Measurements from ENCODE around the gene PARD3. TPM values are rescaled to one million over a fixed set of nuclear protein-coding genes. Genes with fewer than 3 reads are reported as not detected.

PARD3 gene
- total and polyA plus RNA-seq, 3 donors from 2014 or later, result 31.8 to 59.5 (median 49.5) TPM

DNA sequence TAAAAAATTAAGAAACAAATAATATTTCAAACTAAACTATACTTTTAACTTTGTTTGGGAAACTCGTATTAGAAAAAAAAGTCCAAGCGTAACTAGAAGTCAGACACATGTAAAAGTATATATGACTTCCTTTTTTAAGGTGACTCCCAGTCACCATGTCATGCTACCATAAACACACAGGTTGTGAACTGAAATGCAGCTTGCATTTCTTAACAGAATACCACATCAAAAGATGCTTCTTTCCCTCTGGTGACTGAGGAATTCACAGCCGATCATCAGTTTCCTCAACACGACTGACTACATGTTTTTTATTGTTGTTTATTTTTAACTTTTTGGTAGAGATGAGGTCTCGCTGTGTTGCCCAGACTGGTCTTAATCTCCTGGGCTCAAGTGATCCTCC is 445.0 kb downstream of the PARD3 start:
- Histone ChIP-seq H3K36me3 (ENCODE audit: low read depth, missing control alignments) (no peaks in the 10 kb centered on the region), H3K4me1 (no peaks in the 10 kb centered on the region), H3K27ac (no peak overlapping the region), H3K4me3 (no peak overlapping the region), H3K9me3 (no peaks in the 10 kb centered on the region), H3K27me3 (no peaks in the 10 kb centered on the region)
- DNase-seq, result no peak
- 90 to 95% methylated on average over 5 of the region's 5 CpGs for WGBS, 2 donors
- TF ChIP-seq, protein P1, sequence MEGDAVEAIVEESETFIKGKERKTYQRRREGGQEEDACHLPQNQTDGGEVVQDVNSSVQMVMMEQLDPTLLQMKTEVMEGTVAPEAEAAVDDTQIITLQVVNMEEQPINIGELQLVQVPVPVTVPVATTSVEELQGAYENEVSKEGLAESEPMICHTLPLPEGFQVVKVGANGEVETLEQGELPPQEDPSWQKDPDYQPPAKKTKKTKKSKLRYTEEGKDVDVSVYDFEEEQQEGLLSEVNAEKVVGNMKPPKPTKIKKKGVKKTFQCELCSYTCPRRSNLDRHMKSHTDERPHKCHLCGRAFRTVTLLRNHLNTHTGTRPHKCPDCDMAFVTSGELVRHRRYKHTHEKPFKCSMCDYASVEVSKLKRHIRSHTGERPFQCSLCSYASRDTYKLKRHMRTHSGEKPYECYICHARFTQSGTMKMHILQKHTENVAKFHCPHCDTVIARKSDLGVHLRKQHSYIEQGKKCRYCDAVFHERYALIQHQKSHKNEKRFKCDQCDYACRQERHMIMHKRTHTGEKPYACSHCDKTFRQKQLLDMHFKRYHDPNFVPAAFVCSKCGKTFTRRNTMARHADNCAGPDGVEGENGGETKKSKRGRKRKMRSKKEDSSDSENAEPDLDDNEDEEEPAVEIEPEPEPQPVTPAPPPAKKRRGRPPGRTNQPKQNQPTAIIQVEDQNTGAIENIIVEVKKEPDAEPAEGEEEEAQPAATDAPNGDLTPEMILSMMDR (IDR thresholded peaks at IDR 0.05), result no peak
- no peak for TF ChIP-seq POLR2A (IDR thresholded peaks at IDR 0.05)
- intact Hi-C loops (cut with DNase I; ENCODE audit: low total_unique reads), result no loop called here

DNA sequence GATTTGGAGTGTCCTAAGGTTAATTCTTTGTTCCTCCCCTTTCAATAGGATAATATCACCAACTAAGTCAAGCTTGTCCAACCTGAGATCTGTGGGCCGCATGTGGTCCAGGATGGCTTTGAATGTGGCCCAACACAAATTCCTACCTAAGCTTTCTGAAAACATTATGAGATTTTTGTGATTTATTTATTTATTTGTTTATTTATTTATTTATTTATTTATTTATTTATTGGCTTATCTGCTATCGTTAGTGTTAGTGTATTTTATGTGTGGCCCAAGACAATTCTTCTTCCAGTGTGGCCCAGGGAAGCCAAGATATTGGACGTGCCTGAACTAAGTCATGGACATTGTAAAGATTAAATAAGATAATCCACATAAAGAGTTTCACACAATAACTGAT is 446.0 kb downstream of the PARD3 start:
- Histone ChIP-seq H3K27me3 (no peaks in the 10 kb centered on the region), H3K27ac (no peak overlapping the region), H3K36me3 (ENCODE audit: low read depth, missing control alignments) (no peaks in the 10 kb centered on the region), H3K4me3 (no peak overlapping the region), H3K9me3 (no peaks in the 10 kb centered on the region), H3K4me1 (no peaks in the 10 kb centered on the region)
- intact Hi-C loops (cut with DNase I; ENCODE audit: low total_unique reads), result no loop called here
- no peak for TF ChIP-seq POLR2A (IDR thresholded peaks at IDR 0.05)
- TF ChIP-seq, protein P1 (IDR thresholded peaks at IDR 0.05), result no peak
- no peak for DNase-seq
- 88 to 95% methylated on average over 3 of the region's 3 CpGs for WGBS, 2 donors

DNA sequence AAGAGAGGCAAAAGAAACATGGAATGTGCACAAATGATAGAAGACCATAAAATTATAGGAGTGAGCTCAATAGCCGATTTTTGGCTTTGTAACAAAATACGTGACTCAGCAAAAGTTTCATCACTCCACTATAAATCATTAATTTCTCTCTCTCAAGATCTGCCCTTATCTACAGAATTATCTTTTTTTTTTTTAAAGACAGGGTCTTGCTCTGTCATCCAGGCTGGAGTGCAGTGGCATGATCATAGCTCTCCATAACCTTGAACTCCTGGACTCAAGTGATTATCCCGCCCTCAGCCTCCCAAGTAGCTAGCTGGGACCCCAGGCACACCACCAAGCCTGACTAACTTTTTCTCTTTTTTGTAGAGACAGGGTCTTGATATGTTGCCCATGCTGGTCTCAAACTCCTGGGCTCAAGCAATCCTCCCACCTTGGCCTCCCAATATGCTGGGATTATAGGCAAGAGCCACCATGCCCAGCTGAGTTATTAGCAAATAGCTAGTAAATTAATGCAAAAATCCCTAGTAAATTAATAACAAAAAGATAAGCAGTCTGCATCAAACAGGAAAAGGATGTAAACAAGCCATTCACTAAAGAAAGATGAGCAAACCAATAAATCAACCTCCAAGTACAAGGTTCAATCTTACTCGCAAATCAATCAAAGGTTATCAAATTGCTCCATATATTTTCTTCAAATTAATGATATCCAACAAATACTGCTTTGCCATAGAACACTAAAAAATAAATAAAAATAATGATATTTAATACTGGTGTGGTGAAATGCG is 450.7 kb downstream of the PARD3 start:
- Histone ChIP-seq H3K4me1 (no peaks in the 10 kb centered on the region), H3K27me3 (no peaks in the 10 kb centered on the region), H3K9me3 (no peaks in the 10 kb centered on the region), H3K36me3 (ENCODE audit: low read depth, missing control alignments) (no peaks in the 10 kb centered on the region), H3K27ac (no peak overlapping the region), H3K4me3 (no peak overlapping the region)
- WGBS, 2 donors, result 91 to 94% methylated on average over 5 of the region's 5 CpGs
- TF ChIP-seq, protein P1 (IDR thresholded peaks at IDR 0.05), result no peak
- TF ChIP-seq POLR2A (IDR thresholded peaks at IDR 0.05), result no peak
- DNase-seq, result no peak
- intact Hi-C loops (cut with DNase I; ENCODE audit: low total_unique reads), result no loop called here

DNA sequence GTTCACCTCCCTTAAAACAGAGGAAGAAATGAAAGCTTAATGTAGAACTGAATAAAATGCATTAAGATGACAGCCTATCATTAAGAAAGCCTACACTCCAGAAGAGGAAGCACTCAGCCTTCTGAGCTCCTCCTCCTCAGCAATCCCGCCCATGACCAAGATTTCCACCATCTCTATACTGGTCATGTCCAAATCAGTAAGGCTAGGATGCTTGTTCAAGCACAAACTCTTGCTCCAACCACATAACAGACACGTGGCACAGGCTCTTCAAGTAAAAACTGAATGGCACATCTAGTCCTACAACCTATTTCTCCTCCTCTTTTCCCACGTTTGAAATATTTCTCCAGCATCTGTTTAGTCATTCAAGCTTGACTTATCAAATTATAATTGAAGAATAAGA is 454.1 kb downstream of the PARD3 start:
- Histone ChIP-seq H3K27me3 (no peaks in the 10 kb centered on the region), H3K9me3 (no peaks in the 10 kb centered on the region), H3K27ac (no peak overlapping the region), H3K36me3 (ENCODE audit: low read depth, missing control alignments) (no peaks in the 10 kb centered on the region), H3K4me3 (no peak overlapping the region), H3K4me1 (no peaks in the 10 kb centered on the region)
- intact Hi-C loops (cut with DNase I; ENCODE audit: low total_unique reads), result no loop called here
- WGBS, 2 donors, result 85 to 91% methylated on average over 3 of the region's 3 CpGs
- DNase-seq, result no peak
- TF ChIP-seq POLR2A (IDR thresholded peaks at IDR 0.05), result no peak
- TF ChIP-seq, protein P1 (IDR thresholded peaks at IDR 0.05), result no peak

DNA sequence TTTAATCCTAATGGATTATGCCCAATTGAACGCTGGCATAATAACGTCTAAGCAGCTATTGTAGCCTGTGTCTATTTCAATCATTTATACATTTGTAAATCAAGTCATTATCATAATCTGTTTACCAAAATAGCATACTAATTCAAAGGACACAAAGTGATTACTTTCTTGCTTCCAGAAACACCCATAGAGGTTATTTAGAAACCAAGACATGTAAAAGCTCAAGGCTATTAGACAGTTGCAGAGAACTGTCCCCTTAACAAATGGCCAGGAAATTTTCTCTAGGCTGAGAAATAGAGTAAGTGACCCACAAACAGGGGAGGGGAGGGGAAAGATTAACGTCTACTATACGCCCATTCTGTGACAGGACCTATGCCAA is 455.7 kb downstream of the PARD3 start:
- Histone ChIP-seq H3K36me3 (ENCODE audit: low read depth, missing control alignments) (no peaks in the 10 kb centered on the region), H3K9me3 (no peaks in the 10 kb centered on the region), H3K4me1 (no peaks in the 10 kb centered on the region), H3K27me3 (no peaks in the 10 kb centered on the region), H3K4me3 (no peak overlapping the region), H3K27ac (no peak overlapping the region)
- 89 to 93% methylated on average over 4 of the region's 4 CpGs for WGBS, 2 donors
- intact Hi-C loops (cut with DNase I; ENCODE audit: low total_unique reads), result no loop called here
- DNase-seq, result no peak
- TF ChIP-seq, protein P1 (IDR thresholded peaks at IDR 0.05), result no peak
- no peak for TF ChIP-seq POLR2A (IDR thresholded peaks at IDR 0.05)
